GM18868 (cell line): ENCODE data around the gene SPARCL1.
"Not testable (repeated sequence)": the region's sequence is repeated elsewhere in the genome, so short reads cannot be mapped to it uniquely, and the experiment has no call there.

ENCODE experiments used
- ATAC-seq: cut with Tn5 transposase; IDR thresholded peaks from one replicate; pipeline ENCODE4 v1.9.1; 2021; ENCODE audit warnings: mild to moderate bottlenecking, moderate library complexity; ENCODE audit not compliant: unreplicated experiment

Gene SPARCL1

GRCh38 chr4:87458913-87459312, 70.3 kb downstream of the SPARCL1 start:
- ATAC-seq: no peak

- no peak for ATAC-seq
Observed at GRCh38 chr4:87451537-87451936, 77.6 kb downstream of the SPARCL1 start.

- not testable (repeated sequence) for ATAC-seq
Observed at GRCh38 chr4:87446375-87446774, 82.8 kb downstream of the SPARCL1 start.

GRCh38 chr4:87445964-87446363, 83.2 kb downstream of the SPARCL1 start:
- ATAC-seq: no peak

- no peak for ATAC-seq
Observed at GRCh38 chr4:87444741-87445140, 84.4 kb downstream of the SPARCL1 start.

GRCh38 chr4:87442889-87443288, 86.3 kb downstream of the SPARCL1 start:
- no peak for ATAC-seq

GRCh38 chr4:87433342-87433741, 95.8 kb downstream of the SPARCL1 start:
- no peak for ATAC-seq

GRCh38 chr4:87430038-87430437, 99.1 kb downstream of the SPARCL1 start:
- ATAC-seq: no peak

GRCh38 chr4:87428979-87429378, 100.2 kb downstream of the SPARCL1 start:
- no peak for ATAC-seq

- no peak for ATAC-seq
Observed at GRCh38 chr4:87427518-87427868, 101.7 kb downstream of the SPARCL1 start.

- ATAC-seq: no peak
Observed at GRCh38 chr4:87426865-87427517, 102.2 kb downstream of the SPARCL1 start.

GRCh38 chr4:87425711-87426110, 103.5 kb downstream of the SPARCL1 start:
- no peak for ATAC-seq

- ATAC-seq: not testable (repeated sequence)
Observed at GRCh38 chr4:87424099-87424543, 105.1 kb downstream of the SPARCL1 start.
